Ascending aorta (tissue), 2 donors: ENCODE measurements around the gene ARMC12. TPM values are rescaled to one million over a fixed set of nuclear protein-coding genes. Genes with fewer than 3 reads are reported as not detected.

Source experiments
- DNase-seq, 2 donors: peaks; one replicate each; pipeline ENCODE4 v3.0.0-alpha.2; 2019; ENCODE audit warnings: low spot score in 2 of 2
- H3K27ac ChIP-seq, 2 donors: fragments of 200-600 bp; sonication (generic); one replicate each; pipeline ENCODE4 v1.5.1; 2016 to 2017; ENCODE audit warnings: mild to moderate bottlenecking in 1 of 2
- H3K27me3 ChIP-seq: fragments of 200-600 bp; sonication (generic); one replicate; pipeline ENCODE4 v1.5.1; 2017
- H3K36me3 ChIP-seq, 2 donors: fragments of 200-600 bp; sonication (generic); one replicate each; pipeline ENCODE4 v1.5.1; 2016
- H3K4me1 ChIP-seq, 2 donors: fragments of 200-600 bp; sonication (generic); one replicate each; pipeline ENCODE4 v1.5.1; 2016 to 2017; ENCODE audit warnings: mild to moderate bottlenecking in 1 of 2
- H3K4me3 ChIP-seq, 2 donors: fragments of 200-600 bp; sonication (generic); one replicate each; pipeline ENCODE4 v1.5.1; 2016 to 2017; ENCODE audit warnings: mild to moderate bottlenecking in 1 of 2
- H3K9me3 ChIP-seq, 2 donors: fragments of 200-600 bp; sonication (generic); one replicate each; pipeline ENCODE4 v1.5.1; 2016
- intact Hi-C: fragments of 100-400 bp; cut with DNase I; formaldehyde crosslinking; loops from one replicate; pipeline ENCODE4 v1.15.1; 2023
- total RNA-seq: library from RNA; depleted of rRNA; stranded (reverse); fragments of >200 nt; gene quantifications from one replicate; pipeline ENCODE4 v1.1.0, GENCODE V29; 2016
- TF ChIP-seq, protein P1 (sequence below), 3 experiments: fragments of 200-600 bp in 2 of 3; fragments of 450-650 bp in 1 of 3; sonication (generic) in 2 of 3; IDR thresholded peaks; one replicate each; pipeline ENCODE4 v1.5.1; 2016 to 2019; ENCODE audit warnings: antibody characterized with exemption in 3 of 3, mild to moderate bottlenecking in 1 of 3, moderate library complexity in 1 of 3

Gene ARMC12
- total RNA-seq, 1 donor from 2014 or later, result not detected

DNA sequence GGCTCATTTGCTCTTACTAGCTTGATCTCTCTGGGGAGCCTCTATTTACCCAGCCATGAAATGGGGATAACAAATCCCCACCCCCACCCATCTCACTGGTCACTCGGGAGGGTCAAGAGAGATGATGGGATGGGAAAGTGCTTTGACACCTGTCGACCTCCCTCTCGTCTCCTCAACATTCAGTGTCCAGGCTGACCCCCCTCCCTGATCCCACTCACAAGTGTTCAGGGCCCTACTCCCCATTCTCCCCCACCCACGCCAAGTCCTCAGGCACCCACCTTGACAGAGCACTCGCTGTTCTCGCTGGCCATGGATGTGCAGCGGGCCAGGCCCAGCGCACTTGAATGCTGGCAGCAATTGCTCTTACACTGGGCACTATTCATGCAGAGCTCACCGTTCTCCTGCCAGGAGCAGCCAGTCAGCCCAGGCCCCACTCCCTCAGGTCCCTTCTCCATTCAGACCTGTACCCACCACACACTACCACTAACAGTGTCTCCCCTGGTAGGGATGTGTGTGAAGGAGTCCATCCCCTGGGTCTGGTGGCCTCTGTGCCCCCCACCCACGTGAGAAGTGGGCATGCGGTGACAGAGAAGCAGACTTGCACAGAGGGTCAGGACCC is 58.7 kb downstream of the ARMC12 start:
- Histone ChIP-seq H3K27me3 (no peaks in the 10 kb centered on the region), H3K36me3 (no peaks in the 10 kb centered on the region), H3K27ac (no peak overlapping the region), H3K4me3 (no peak overlapping the region), H3K4me1 (no peaks in the 10 kb centered on the region), H3K9me3 (no peaks in the 10 kb centered on the region)
- intact Hi-C loops, result no loop called here
- TF ChIP-seq, protein P1, sequence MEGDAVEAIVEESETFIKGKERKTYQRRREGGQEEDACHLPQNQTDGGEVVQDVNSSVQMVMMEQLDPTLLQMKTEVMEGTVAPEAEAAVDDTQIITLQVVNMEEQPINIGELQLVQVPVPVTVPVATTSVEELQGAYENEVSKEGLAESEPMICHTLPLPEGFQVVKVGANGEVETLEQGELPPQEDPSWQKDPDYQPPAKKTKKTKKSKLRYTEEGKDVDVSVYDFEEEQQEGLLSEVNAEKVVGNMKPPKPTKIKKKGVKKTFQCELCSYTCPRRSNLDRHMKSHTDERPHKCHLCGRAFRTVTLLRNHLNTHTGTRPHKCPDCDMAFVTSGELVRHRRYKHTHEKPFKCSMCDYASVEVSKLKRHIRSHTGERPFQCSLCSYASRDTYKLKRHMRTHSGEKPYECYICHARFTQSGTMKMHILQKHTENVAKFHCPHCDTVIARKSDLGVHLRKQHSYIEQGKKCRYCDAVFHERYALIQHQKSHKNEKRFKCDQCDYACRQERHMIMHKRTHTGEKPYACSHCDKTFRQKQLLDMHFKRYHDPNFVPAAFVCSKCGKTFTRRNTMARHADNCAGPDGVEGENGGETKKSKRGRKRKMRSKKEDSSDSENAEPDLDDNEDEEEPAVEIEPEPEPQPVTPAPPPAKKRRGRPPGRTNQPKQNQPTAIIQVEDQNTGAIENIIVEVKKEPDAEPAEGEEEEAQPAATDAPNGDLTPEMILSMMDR (IDR thresholded peaks at IDR 0.05), result no peak
- DNase-seq, result no peak

DNA sequence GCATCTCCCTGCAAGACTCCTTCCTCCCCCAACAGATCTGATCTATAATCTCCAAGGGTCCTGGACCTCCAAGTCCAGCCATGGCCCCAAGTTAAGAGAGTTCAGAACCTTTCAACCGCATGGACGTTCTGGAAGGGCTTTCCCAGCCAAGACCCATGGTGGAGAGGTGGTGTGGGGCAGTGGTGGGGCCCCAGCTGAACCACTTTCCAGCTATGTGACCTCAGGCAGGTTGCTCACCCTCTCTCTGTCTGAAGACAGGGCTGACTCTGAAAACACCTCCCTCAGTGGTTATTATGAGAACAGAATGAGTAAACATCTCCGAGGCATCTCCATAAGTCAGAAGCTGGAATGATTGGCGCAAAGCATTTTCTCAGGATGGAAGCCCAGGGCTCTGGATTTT is 59.4 kb downstream of the ARMC12 start:
- Histone ChIP-seq H3K27me3 (no peaks in the 10 kb centered on the region), H3K4me3 (no peak overlapping the region), H3K9me3 (no peaks in the 10 kb centered on the region), H3K36me3 (no peaks in the 10 kb centered on the region), H3K27ac (no peak overlapping the region), H3K4me1 (no peaks in the 10 kb centered on the region)
- no peak for DNase-seq
- intact Hi-C loops, result no loop called here
- TF ChIP-seq, protein P1 (IDR thresholded peaks at IDR 0.05), result no peak

DNA sequence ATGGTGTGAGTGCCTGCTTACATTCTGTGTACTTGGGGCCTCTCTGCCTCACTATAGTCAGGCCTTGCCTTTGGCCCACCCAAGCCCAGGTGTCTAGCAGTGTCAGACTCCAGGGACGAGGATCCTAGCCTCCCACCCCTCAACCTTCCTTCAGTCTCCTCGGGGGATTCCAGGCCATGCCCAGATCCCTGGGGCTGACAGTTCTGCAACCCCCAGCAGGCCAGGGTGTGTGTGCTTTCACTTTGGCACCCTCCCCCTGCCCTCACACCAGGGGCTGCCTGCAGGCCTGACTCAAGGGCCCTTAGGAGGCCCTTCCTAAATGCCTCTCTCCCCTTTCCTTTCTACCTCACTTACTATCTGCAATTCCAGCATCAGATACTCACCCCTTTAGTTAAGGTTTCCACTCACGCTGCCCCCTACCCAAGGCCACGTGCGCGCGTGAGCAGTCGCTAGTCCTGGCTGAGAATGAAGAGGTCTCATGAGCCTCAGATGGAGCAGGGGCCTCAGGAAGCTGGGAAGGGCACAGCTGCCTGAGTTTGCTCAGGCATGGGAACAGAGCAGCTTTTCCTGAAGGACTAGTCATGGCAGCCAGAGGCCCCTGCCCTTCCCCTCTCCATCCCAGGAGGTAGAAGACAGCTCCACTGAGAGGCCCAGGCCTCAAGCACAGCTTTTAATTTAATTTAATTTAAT is 61.1 kb downstream of the ARMC12 start:
- Histone ChIP-seq H3K27me3 (no peaks in the 10 kb centered on the region), H3K36me3 (no peaks in the 10 kb centered on the region), H3K9me3 (no peaks in the 10 kb centered on the region), H3K4me1 (no peaks in the 10 kb centered on the region), H3K4me3 (no peak overlapping the region), H3K27ac (no peak overlapping the region)
- intact Hi-C loops, result no loop called here
- DNase-seq, result no peak
- TF ChIP-seq, protein P1 (IDR thresholded peaks at IDR 0.05), result no peak

Other genes starting within 250 kb of the ARMC12 start
- 19.8 TPM for gene TEAD3, start 240.0 kb upstream of the ARMC12 start, total RNA-seq
- not detected for gene TULP1, start 224.1 kb upstream of the ARMC12 start, total RNA-seq
- 112 TPM for gene FKBP5, start 48.1 kb upstream of the ARMC12 start, total RNA-seq
- not detected for gene CLPSL2, start 39.6 kb downstream of the ARMC12 start, total RNA-seq
- not detected for gene CLPSL1, start 44.0 kb downstream of the ARMC12 start, total RNA-seq
- not detected for gene CLPS, start 60.3 kb downstream of the ARMC12 start, total RNA-seq
- not detected for gene LHFPL5, start 68.3 kb downstream of the ARMC12 start, total RNA-seq
- 16.2 TPM for gene SRPK1, start 184.1 kb downstream of the ARMC12 start, total RNA-seq